ENCODE measurements around the gene MIER2. TPM values are rescaled to one million over a fixed set of nuclear protein-coding genes. Genes with fewer than 3 reads are reported as not detected.
"Not testable (repeated sequence)": the region's sequence is repeated elsewhere in the genome, so short reads cannot be mapped to it uniquely, and the experiment has no call there.

The MIER2 gene
- total RNA-seq, 1 experiment from 2014 or later, result 12.9 TPM

DNA sequence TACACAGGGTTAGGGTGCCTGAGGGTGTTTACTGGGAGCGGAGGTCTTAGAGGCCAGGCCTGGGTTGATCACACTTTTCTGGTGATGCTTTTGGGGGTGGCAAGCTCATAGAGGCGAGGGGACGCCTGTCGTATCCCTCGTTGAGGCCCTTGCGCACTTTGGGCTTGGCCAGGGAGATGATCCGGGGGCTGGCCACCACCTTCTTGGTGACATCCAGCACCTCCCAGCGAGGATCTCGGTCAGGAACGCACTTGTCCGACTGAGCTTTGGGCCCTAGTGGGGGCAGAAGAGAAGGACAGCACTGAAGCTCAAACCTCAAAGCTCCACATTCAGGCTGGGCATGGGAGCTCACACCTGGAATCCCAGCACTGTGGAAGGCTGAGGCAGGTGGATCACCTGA lies 17.6 kb upstream of the MIER2 start:
- no peak for DNase-seq (ENCODE audit: low read depth)

DNA sequence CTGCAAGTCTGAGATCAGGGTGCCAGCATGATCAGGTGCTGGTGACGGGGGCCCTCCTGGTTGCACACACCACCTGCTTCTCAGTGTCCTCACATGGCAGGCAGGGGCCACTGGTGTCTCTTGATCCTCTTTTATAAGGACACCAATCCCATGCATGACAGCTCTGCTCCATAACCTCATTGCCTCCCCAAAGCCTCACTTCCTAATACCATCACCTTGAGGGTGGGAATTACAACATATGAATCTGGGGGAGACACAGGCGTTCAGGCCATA lies 15.0 kb upstream of the MIER2 start:
- DNase-seq (ENCODE audit: low read depth), result no peak

DNA sequence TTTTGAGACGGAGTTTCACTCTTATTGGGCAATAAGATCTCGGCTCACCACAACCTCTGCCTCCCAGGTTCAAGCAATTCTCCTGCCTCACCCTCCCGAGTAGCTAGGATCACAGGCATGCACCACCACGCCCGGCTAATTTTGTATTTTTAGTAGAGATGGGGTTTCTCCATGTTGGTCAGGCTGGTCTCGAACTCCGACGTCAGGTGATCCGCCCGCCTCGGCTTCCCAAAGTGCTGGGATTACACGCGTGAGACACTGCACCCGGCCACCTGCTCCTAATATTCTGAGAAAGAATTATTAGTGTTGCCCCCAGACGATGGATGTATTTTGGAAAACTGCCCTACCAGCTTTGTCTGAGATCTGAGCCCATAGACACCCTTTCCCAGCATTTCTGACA lies 10.9 kb upstream of the MIER2 start:
- not testable (repeated sequence) for DNase-seq (ENCODE audit: low read depth)

DNA sequence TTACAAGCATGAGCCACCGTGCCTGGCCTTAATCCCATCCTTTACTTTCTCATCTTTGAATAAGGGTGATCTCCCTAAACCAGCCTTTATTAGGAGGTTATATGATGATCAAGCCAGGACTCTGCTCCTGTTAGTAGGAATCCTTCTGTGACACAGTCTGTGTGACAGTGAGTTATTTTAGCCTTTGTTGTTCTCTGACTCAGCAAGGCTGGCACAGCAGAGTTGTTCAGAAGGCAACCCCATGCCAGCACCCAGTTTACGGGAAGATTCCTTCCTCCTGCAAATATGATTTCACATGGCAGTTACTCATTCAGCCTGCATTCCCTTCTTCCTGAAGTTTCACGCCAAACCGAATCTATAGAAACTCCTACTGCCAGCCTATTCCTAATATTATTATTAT lies 10.5 kb upstream of the MIER2 start:
- peak; percentile 43 for DNase-seq (ENCODE audit: low read depth)

DNA sequence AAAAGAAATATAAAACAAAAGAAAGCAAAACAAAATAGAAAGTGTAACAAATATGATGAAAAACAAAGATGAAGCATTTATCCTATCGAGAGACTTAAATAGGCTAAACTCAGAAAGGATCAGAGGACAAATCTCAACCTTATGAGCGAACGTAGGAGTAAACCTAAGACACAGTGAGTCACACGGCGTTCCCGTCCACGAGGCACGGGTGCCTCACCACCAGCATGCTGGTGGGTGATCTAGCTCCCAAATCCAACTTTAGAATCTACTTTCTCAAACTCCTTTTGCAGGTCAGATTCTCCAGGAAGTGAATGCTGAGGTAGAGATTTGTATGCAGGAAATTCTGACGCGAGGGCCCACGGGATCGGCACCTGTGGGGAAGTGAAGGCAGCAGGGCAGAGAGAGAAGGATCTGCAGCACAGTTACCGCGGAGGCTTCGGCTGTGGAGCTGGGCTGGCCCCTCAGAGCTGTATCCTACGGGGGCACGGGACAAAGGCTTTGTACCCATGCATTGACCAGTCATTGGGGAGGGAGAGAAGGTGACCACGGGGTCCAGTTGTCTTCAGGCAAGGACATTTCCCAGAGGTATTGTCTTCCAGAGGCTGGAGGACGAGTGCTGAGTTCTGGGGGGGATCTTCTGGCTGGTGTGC lies 7.5 kb upstream of the MIER2 start:
- DNase-seq (ENCODE audit: low read depth), result no peak

DNA sequence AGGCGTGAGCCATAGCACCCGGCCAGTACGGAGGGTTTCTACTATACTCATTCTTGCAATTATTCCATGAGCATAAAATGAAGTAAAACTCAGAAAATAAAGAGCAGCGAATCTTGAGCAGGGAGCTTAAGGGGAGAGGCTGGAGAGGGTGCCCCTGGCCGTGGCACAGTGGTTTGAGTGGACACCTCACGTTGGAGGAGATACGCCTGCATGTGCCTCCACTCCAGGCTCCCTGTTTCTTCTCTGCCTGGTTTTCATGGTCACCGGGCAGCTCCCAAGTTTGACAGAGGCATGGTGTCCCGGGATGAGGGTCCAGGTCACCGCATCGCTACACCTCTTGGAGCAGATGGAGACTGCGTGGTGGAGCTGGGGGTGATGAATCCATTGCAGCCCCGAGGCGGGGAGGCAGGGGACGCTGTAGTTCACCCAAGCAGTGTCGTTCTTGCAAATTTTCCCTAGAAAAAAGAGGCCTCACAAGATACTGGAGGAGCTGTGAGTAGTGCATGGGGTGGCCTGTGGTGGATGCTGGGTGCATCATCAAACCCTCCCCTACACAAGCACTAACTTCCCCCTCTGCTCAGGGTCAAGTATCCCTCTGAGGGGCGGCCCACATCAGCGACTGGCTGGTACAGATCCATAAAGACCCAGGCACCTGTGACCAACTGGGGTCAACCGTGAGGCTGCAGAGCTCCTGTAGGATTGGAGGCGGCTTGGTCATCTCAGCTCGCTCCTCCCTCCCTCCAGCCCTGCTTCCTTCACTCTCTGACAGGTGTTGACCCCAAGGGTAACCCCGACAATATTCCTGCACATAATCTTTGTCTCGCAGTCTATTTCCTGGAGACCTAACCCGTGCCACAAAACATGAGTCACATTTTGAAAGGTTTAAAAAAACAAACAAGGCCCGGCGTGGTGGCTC lies 3.6 kb upstream of the MIER2 start:
- DNase-seq (ENCODE audit: low read depth), result peak; percentile 33

DNA sequence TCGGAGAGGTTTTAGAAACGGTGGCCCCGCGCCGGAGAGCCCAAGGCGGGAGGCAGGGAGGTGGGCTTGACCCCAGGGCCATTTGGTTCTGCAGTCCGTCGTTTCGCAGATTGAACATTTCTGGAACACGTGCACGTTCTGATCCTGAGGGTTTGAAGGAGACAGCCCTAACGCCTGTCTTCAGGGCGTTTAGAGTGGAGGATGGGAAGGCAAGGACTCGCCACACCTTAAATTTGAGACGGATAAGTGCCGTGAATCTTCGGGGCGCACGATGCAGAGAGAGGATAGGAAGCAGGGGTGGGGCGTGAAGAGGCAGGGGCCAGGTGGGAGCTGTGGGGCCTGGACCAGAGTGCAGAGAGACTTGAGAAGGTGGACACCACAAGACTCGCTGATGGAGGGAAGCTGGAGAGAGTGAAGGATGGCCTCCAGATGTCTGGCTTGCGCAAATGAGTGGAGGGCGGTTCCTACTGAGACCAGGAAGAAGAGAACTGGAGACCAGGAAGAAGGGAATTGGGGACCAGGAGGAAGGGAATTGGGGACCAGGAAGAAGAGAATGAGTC lies 804 bp upstream of the MIER2 start:
- no peak for DNase-seq (ENCODE audit: low read depth)

DNA sequence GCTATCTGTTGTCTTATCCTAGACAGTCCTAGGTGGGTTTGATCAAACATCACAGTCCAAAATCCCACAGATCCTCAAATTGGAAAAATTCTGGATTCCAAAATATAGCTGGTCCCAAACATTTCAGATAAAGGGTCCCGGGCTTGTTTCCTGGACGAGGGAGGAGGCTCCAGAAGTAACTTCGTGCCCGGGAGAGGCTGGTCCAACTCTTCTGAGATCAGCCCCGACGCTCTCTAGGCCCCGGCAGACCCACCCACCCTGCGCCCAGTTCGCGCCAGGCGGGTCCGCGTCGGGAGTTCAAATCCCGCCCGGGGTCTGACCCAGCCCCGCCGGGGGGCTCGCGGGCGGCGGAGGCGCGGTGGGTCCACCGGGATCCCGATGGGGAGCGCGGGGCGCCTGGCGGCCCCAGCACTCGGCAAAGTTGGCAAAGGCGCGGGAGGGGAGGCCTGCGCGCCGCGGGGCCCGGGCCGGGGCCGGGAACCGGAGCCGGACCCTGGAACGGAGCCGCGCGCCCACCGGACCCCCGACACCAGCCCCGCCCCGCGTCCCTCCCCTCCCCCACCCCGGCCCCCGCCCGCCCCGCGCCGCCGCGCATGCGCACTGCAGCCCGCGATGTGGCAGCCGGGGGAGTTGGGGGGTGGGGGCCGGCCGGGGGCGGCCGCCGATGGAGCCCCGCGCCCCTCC lies 513 bp downstream of the MIER2 start:
- DNase-seq (ENCODE audit: low read depth), result peak; percentile 59

DNA sequence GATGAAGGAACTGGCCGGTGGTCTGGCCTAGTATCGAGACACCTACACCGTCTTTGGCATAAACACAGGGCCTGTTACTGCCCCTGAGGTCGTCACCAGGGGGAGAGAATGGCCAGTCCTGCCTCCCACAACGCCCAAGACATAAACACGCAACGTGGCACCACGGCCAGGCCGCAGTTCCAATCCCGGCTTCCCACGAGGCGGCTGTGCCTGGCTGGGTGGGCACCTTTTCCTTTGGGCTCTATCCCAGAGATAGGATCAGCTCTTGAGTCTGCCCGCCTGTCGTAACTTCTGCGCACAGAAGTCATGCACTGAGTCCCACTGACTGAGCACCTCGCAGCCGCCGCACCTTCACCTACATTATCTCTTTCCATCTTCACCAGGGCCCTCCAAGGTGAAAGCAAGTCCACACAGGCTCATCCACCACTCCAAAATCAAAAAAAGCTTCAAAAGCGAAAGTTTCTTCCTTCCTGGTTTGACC lies 1.1 kb downstream of the MIER2 start:
- DNase-seq (ENCODE audit: low read depth), result peak; percentile 30

DNA sequence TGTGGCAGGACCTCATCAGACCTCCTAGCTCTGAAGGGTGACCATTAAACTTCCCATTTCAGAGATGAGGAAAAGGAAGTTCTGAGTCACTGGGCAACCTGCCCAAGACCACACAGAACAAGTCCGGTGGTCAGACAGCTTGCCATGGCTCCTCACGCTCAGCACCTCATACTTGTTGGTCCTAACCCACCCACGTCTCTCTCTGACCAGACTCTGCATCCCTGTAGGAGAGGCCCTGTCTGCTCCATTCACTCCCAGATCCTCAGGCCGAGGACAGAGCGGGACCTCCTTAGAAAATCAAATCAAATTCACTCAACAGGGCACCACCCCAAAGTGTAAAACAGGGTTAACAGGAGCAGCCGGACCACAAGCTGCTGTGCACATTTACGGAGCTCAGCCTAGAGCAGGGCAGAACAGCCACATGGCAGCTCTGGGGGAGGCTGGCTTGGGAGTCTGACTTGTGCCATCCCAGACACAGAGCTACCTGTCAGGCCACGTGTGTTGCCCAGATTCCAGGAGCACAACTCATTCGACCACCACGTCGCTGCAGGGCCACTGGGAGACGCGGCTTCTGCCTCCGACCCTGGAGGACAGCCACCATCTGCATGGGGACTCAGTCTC lies 1.7 kb downstream of the MIER2 start:
- peak; percentile 95 for DNase-seq (ENCODE audit: low read depth)

DNA sequence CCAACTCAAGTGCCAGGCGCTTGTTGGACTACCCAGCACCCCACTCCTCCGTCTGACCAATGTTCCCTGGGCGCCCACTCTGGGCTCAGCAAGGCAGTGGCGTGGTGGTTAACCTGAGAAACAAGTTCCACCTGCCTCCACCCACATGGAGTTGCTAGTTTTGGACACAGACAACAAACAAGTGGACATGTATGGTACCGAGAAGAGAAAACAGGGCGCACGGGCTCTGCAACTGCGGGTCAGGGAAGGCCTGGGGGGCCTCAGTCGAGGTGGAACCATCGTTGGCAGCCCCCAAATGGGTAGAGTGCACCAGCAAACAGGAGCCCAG lies 2.5 kb downstream of the MIER2 start:
- no peak for DNase-seq (ENCODE audit: low read depth)

DNA sequence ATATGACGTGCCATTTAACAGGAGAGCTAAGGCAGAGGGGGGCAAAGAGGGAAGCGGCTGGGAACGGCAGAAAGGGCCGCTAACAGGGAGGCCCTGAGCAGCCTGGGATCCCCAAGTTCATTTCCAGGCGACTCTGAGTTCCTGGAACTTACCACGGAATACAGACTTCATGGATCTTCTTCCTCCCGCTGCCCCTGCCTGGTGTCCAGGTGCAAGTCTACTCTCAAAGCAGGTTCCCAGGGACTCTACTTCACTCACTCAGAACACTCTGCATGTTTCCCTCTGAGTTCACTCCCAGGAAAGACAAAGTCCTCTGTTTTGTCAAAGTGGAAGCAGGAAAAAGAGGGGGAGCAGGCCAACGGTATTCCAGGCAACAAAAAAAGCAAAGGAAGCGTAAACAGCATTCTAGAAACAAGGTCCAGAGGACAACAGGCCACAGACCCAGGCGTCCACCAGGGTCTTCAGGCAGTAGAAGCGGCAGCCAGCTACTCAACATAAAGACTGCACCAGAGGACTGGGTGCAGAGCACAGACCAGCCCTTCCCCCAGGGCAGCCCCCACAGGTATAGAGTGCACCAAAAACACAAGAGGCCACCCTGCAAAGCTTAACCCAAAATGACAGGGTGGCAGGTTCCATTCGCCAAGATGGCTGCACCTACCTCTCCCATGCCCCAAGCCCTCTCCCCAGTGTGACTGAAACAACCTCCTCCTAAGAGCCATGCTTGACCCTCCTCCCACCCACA lies 3.0 kb downstream of the MIER2 start:
- DNase-seq (ENCODE audit: low read depth), result no peak

DNA sequence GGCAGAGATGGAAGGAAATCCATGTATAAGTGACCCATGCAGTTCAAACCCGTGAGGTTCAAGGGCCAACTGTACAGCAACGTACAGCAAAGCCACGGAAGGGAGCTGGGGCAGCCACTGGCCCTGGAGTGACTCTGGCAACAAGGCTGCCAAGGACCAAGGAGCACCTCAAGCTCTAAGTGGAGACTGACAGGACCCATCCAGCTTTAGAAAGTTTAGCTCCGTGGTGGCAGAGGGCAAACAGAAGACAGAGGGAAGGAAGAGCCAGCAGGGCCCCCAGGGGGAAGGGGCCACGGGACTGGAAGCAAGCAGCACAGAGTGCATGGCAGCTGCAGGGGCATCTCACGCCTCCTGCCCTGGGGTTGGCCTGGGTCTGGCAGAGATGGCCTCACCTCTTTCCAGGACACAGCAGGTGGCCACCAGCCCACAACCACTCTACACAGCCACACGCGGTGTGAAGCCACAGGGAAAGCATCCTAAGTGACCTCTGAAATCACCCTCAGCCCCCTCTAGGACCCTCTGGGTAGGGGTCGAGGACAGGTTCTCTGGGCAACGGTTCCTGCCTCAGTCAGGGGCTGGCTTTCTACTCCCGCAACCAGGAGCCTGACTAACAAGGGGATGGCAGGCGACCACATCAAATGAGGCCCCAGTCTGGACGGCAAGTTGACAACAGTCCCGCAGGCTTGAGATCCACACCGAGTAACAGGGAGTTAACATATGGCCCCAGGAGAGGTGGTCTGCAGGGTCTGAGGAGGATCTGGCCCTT lies 3.8 kb downstream of the MIER2 start:
- DNase-seq (ENCODE audit: low read depth), result no peak

DNA sequence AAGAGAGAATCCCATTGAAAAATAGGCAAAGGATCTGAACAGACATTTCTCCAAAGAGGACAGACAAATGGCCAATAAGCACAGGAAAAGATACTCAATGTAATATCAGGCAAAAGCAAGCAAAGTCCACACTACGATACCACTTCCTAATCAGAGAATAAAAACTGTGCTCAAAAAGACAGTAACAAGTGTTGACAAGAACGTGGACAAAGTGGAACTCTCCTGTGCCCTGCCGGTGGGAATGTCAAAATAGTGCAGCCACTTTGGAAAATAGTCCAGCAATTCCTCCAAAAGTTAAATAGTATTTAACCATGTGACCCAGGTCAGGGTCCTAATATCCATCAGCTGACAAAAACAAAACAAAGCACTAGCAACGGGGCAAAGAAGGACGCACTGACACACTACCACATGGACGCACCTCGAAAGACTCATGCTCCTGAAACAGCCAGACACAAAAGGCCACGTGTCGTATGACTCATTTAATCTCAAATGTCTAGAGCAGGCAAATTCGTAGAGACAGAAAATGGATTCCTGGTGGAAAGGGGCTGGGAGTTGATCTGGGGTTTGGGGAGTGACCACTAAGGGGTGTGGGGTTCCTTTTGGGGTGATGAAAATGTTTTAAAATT lies 5.2 kb downstream of the MIER2 start:
- DNase-seq (ENCODE audit: low read depth), result no peak

DNA sequence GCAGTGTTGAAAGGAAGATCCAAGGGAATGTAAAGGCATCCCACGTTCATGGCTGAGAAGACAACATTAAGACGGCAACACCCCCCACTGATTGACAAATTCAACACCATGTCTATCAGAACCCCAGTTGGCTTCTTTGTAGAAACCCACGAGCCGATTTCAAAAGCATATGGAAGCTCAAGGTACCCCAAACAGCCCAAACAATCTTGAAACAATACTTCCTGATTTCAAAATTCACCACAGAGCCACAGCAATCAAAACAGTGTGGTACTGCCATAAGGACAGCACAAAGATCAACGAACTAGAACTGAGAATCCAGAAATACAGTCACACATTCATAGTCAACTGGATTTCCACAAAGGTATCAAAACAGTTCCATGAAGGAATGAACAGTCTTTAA lies 6.2 kb downstream of the MIER2 start:
- no peak for DNase-seq (ENCODE audit: low read depth)

DNA sequence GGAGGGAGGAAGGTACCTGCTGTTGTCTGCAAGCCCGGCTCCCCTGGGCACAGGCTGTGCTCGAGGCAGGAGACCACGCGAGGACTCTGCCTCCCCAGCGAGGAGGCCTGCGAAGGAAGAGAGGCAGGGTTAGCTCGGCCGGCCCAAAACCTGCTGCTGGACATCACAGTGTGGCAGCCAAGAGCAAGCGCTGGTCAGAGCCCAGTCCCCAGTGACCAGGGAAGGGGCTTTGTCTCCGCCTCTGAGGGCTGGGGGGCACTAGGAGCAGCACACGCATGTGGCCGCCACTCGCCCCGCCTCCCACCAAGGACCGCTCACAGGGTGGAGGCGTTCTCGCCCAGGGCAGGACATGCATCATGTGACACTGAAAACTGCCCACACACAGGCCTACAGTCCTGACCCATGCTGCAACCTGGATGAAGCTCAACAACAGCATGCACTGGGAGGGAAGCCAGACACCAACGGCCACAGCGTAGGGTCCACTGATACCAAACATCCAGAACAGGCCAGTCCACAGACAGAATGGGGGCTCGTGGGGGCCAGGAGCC lies 8.5 kb downstream of the MIER2 start:
- no peak for DNase-seq (ENCODE audit: low read depth)

DNA sequence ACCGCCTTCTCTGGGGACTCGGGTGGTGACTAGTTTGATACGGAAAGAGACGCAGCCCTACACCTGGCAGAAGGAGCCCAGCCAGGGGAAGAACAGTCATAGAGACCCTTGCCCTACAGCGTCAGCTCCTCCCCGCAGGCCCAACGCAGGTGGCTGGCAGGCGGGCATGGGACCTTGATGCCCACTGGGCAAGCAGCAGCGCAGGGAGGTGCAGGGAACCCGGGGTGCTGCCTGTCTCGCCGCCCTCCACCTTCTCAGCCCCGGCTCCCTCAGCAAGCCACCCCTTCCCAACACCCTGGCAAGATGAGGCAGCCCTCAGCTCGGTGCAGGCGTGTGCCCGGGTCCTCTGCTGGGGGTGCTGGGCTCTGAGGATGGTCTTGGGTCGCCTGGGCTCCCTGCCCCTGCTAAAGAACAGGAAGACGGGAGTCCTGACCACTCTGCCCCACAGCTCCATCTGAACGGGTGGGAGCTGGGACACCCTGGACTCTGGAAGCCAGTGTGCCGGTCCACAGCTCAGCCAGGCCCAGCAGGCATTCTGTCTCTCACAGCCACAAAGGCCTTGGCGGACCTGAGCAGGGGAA lies 9.0 kb downstream of the MIER2 start:
- no peak for DNase-seq (ENCODE audit: low read depth)

DNA sequence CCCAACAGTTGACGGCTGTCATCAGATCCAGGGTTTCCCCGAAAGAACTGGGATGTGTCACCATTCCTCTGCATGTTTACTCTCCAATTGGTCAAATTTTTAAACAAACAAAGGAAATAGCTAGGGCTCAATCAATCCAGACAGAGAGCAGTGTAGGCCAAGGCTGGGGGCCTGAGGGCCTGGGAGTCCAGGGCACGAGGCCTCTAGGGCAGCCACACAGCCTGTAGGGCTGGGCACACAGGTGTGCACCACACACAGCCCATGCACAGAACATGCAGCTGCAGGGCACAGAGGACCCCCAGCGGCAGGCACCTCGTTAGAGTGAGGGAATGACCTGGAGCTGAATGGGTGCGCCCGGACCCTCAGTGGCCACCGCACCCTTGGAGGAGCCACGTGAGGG lies 9.5 kb downstream of the MIER2 start:
- no peak for DNase-seq (ENCODE audit: low read depth)

DNA sequence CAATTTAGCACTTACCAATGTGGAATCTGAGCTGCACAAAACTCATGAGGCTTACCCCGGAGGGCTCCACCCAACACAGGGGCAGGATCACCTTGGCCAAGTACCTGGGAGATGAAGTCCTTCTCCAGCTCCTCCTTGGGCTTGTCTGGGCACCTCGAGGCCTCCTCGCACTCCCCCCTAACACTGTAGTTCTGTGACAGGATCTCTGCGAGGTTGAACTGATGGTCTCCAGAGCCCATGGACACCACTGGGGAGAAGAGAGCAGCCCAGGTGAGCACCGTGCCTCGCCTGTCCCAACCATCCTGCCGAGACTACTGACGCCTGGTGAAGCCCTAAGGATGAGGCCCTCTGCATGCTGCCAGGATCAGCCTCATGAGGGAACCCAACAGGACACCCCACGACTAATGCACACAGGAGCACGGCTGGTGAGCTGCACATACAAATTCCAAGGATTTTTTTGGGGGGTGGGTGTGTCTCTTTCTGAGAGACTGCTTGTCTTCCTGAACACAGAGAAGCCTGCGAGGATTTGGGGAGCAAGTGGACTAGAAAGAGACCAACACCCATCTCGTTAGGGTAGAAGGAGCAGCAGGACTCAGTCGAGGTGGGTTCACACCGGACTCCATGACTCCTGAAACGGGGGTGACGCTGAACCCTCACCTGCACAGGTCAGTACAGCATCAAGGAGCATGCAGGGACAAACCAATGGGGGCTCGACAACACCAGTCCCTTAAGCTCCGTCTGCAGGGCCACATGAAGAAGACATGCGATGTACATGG lies 10.1 kb downstream of the MIER2 start:
- no peak for DNase-seq (ENCODE audit: low read depth)

All from Daoy (cell line).